H1 (cell line): ENCODE measurements around the gene F5. TPM values are rescaled to one million over a fixed set of nuclear protein-coding genes. Genes with fewer than 3 reads are reported as not detected.

ENCODE experiments used
- CTCF ChIA-PET: fragments of 300-600 bp; sonication (Branson Sonifier 250); formaldehyde crosslinking; loops from one replicate; lab custom pipeline; 2021; ENCODE audit not compliant: partially characterized antibody; lab: Charles Lee
- POLR2A ChIA-PET: fragments of 300-600 bp; sonication (Branson Sonifier 250); formaldehyde crosslinking; loops from one replicate; lab custom pipeline; 2021; ENCODE audit warnings: inconsistent platforms; ENCODE audit not compliant: partially characterized antibody; lab: Charles Lee
- DNase-seq, 2 experiments: peaks; one replicate each; pipeline versions ENCODE4 v3.0.0 to v3.0.0-alpha.2; 2010 to 2022; ENCODE audit warnings: low spot score in 2 of 2, low read depth in 1 of 2, mixed read lengths in 1 of 2
- FAIRE-seq: peaks from 2 replicates; lab custom pipeline; 2011; peaks lifted over from hg19 to GRCh38; lab: Jason Lieb, UNC
- H2AFZ ChIP-seq: 2 replicates; pipeline ENCODE4 v1.8.1; 2012; ENCODE audit warnings: low read length, inconsistent platforms
- H2AK5ac ChIP-seq: 2 replicates; pipeline ENCODE4 v1.6.1; 2013; ENCODE audit warnings: low read depth, low read length
- H2BK120ac ChIP-seq: replicated peaks from 2 replicates; pipeline ENCODE3; 2013; ENCODE audit warnings: low read depth, low read length, inconsistent platforms
- H2BK12ac ChIP-seq: 2 replicates; pipeline ENCODE4 v1.6.1; 2013; ENCODE audit warnings: low read depth, low read length
- H2BK15ac ChIP-seq: 2 replicates; pipeline ENCODE4 v1.6.1; 2013; ENCODE audit warnings: low read length
- H2BK20ac ChIP-seq: 2 replicates; pipeline ENCODE4 v1.6.1; 2013; ENCODE audit warnings: low read length
- H2BK5ac ChIP-seq: 2 replicates; pipeline ENCODE4 v1.6.1; 2013; ENCODE audit warnings: low read depth, low read length
- H3K14ac ChIP-seq: 2 replicates; pipeline ENCODE4 v1.6.1; 2013; ENCODE audit warnings: inconsistent platforms; ENCODE audit not compliant: insufficient read length
- H3K18ac ChIP-seq: 2 replicates; pipeline ENCODE4 v1.6.1; 2013; ENCODE audit warnings: low read length; ENCODE audit errors: extremely low read depth
- H3K23ac ChIP-seq: 2 replicates; pipeline ENCODE4 v1.6.1; 2013; ENCODE audit warnings: inconsistent platforms; ENCODE audit not compliant: insufficient read length
- H3K23me2 ChIP-seq: 2 replicates; pipeline ENCODE4 v1.6.1; 2013; ENCODE audit warnings: low read depth, low read length
- H3K27ac ChIP-seq: 2 replicates; pipeline ENCODE4 v1.6.1; 2011; ENCODE audit warnings: low read depth, low read length, inconsistent platforms
- H3K27me3 ChIP-seq, 4 experiments: replicated peaks in 1 of 4; 1 replicate in 1 of 4; 2 replicates in 3 of 4; pipeline versions ENCODE4 v1.6.1 to v1.8.1; 2011 to 2013; ENCODE audit warnings: low read length in 3 of 4, mild to moderate bottlenecking in 3 of 4, inconsistent platforms in 2 of 4, mixed read lengths in 2 of 4, moderate library complexity in 1 of 4; ENCODE audit not compliant: control insufficient read depth in 3 of 4, insufficient read depth in 3 of 4; ENCODE audit errors: extremely low read depth in 1 of 4
- H3K36me3 ChIP-seq, 4 experiments: 2 replicates each; pipeline versions ENCODE4 v1.6.1 to v1.8.1; 2011 to 2013; ENCODE audit warnings: mild to moderate bottlenecking in 4 of 4, low read length in 3 of 4, moderate library complexity in 2 of 4, control low read depth in 1 of 4, inconsistent platforms in 1 of 4; ENCODE audit not compliant: insufficient read depth in 4 of 4, control insufficient read depth in 2 of 4
- H3K4ac ChIP-seq: replicated peaks from 2 replicates; pipeline ENCODE3; 2013; ENCODE audit warnings: low read length, low read depth, mixed read lengths, inconsistent platforms; ENCODE audit not compliant: insufficient read length
- H3K4me1 ChIP-seq, 4 experiments: replicated peaks in 1 of 4; 1 replicate in 1 of 4; 2 replicates in 3 of 4; pipeline versions ENCODE4 v1.6.1 to v1.8.1; 2011 to 2013; ENCODE audit warnings: low read length in 3 of 4, inconsistent platforms in 2 of 4, mixed read lengths in 1 of 4; ENCODE audit not compliant: insufficient read depth in 4 of 4, control insufficient read depth in 3 of 4
- H3K4me2 ChIP-seq, 2 experiments: 2 replicates each; pipeline versions ENCODE4 v1.6.1 to v1.8.1; 2011 to 2013; ENCODE audit warnings: low read depth in 2 of 2, low read length in 2 of 2, control low read depth in 1 of 2, inconsistent platforms in 1 of 2, mild to moderate bottlenecking in 1 of 2; ENCODE audit not compliant: insufficient read depth in 1 of 2
- H3K4me3 ChIP-seq, 4 experiments: fragments of 200-600, 300-600 bp in 1 of 4; sonication (generic), shearing (Covaris generic), sonication (Bioruptor Twin) in 1 of 4; 2 replicates each; pipeline versions ENCODE4 v1.5.1 to v1.8.1; 2011 to 2016; ENCODE audit warnings: low read length in 4 of 4, low read depth in 3 of 4, control low read depth in 2 of 4, inconsistent platforms in 2 of 4, mild to moderate bottlenecking in 2 of 4, mixed read lengths in 1 of 4, moderate library complexity in 1 of 4; ENCODE audit not compliant: insufficient read depth in 2 of 4; ENCODE audit errors: extremely low read depth in 1 of 4
- H3K56ac ChIP-seq: replicated peaks from 2 replicates; pipeline ENCODE3; 2013; ENCODE audit warnings: low read depth, mild to moderate bottlenecking, mixed read lengths, low read length, inconsistent platforms; ENCODE audit not compliant: insufficient read length
- H3K79me1 ChIP-seq: 2 replicates; pipeline ENCODE4 v1.6.1; 2013; ENCODE audit warnings: low read depth, low read length, control low read depth
- H3K79me2 ChIP-seq, 2 experiments: 2 replicates each; pipeline versions ENCODE4 v1.6.1 to v1.8.1; 2012 to 2013; ENCODE audit warnings: low read length in 2 of 2, mild to moderate bottlenecking in 2 of 2, inconsistent platforms in 1 of 2; ENCODE audit not compliant: insufficient read depth in 2 of 2, control insufficient read depth in 1 of 2
- H3K9ac ChIP-seq, 4 experiments: replicated peaks in 1 of 4; 1 replicate in 1 of 4; 2 replicates in 3 of 4; pipeline versions ENCODE4 v1.6.1 to v1.8.1; 2011 to 2013; ENCODE audit warnings: low read depth in 3 of 4, low read length in 3 of 4, control low read depth in 2 of 4, mild to moderate bottlenecking in 2 of 4, moderate library complexity in 2 of 4, inconsistent platforms in 1 of 4; ENCODE audit errors: extremely low read depth in 1 of 4
- H3K9me3 ChIP-seq, 2 experiments: 2 replicates each; pipeline versions ENCODE4 v1.6.1 to v1.8.1; 2012 to 2013; ENCODE audit warnings: mild to moderate bottlenecking in 2 of 2, moderate library complexity in 2 of 2, control low read depth in 1 of 2, inconsistent platforms in 1 of 2, low read depth in 1 of 2, low read length in 1 of 2, mixed read lengths in 1 of 2; ENCODE audit not compliant: insufficient read depth in 2 of 2
- H4K20me1 ChIP-seq, 2 experiments: replicated peaks in 1 of 2; 2 replicates each; pipeline versions ENCODE3 to v1.8.1; 2011 to 2013; ENCODE audit warnings: inconsistent platforms in 2 of 2, low read length in 2 of 2, mild to moderate bottlenecking in 1 of 2; ENCODE audit not compliant: insufficient read depth in 2 of 2, control insufficient read depth in 1 of 2
- H4K5ac ChIP-seq: 2 replicates; pipeline ENCODE4 v1.6.1; 2013; ENCODE audit warnings: low read length, low read depth, mixed read lengths, inconsistent platforms; ENCODE audit not compliant: insufficient read length
- H4K8ac ChIP-seq: 2 replicates; pipeline ENCODE4 v1.8.0; 2013; ENCODE audit warnings: mild to moderate bottlenecking, moderate library complexity, low read length, inconsistent platforms; ENCODE audit not compliant: insufficient read depth; ENCODE audit errors: extremely low read depth
- H4K91ac ChIP-seq: replicated peaks from 2 replicates; pipeline ENCODE3; 2013; ENCODE audit warnings: low read length, mixed read lengths, inconsistent platforms; ENCODE audit not compliant: insufficient read length
- FOSL1 ChIP-seq: IDR thresholded peaks from 2 replicates; pipeline ENCODE4 v1.6.1; 2011; ENCODE audit warnings: mild to moderate bottlenecking, low read depth, low read length, moderate library complexity; ENCODE audit not compliant: insufficient read depth
- MAFK ChIP-seq: IDR thresholded peaks from 2 replicates; pipeline ENCODE4 v1.6.1; 2012; ENCODE audit warnings: low read depth, mild to moderate bottlenecking, improper control_type of control experiment, low read length
- RNF2 ChIP-seq: fragments of 200-900, 300-1000 bp; sonication (generic); IDR thresholded peaks from 2 replicates; pipeline ENCODE4 v1.7.1; 2016; ENCODE audit warnings: borderline replicate concordance, low read depth, mild to moderate bottlenecking, antibody characterized with exemption, low read length; ENCODE audit not compliant: poor library complexity, severe bottlenecking; ENCODE audit errors: missing control alignments
- TBP ChIP-seq: IDR thresholded peaks from 2 replicates; pipeline ENCODE4 v1.6.1; 2011; ENCODE audit warnings: low read depth, low read length, improper control_type of control experiment
- YY1 ChIP-seq: IDR thresholded peaks from 2 replicates; pipeline ENCODE4 v1.6.1; 2011; ENCODE audit warnings: low read depth, mild to moderate bottlenecking, low read length
- WGBS, 2 experiments: shearing (Covaris generic) in 1 of 2; methylation state at CpG; one replicate each; pipeline versions ENCODE4 v1.1.6 to v1.1.7; 2013 to 2015; ENCODE audit warnings: low lambda C conversion rate in 2 of 2, mixed read lengths in 2 of 2, inconsistent platforms in 1 of 2, low coverage in 1 of 2, missing lambda C conversion rate in 1 of 2; ENCODE audit not compliant: insufficient replicate concordance in 2 of 2, insufficient coverage in 1 of 2, insufficient read length in 1 of 2; ENCODE audit errors: extremely low coverage in 1 of 2, missing lambda C conversion rate in 1 of 2; 5-methylcytosine and 5-hydroxymethylcytosine counted together
- polyA plus RNA-seq, 7 experiments: library from polyadenylated mRNA; depleted of rRNA in 3 of 7; stranded (reverse) in 5 of 7; unstranded in 2 of 7; fragments of >200 nt in 5 of 7; fragments of 200-250 nt in 2 of 7; gene quantifications; 1 replicate in 5 of 7; 2 replicates in 1 of 7; 4 replicates in 1 of 7; pipeline versions ENCODE4 v1.2.1 to v1.2.3, GENCODE V29; 2011 to 2013; ENCODE audit warnings: missing spikeins in 2 of 7, mixed read lengths in 2 of 7
- total RNA-seq: library from RNA; stranded (reverse); fragmentation: NEBNext Ultra II Directional; extraction: Animal tissue kit (Norgen Biotek cat#: 25700); gene quantifications from 2 replicates; pipeline ENCODE4 v1.2.1, GENCODE V29; 2021
- TF ChIP-seq, protein P1 (sequence below): IDR thresholded peaks from 2 replicates; pipeline ENCODE4 v1.6.1; 2012; ENCODE audit warnings: low read length, inconsistent platforms
- TF ChIP-seq, protein P2 (sequence below), 3 experiments: IDR thresholded peaks; 1 replicate in 2 of 3; 2 replicates in 1 of 3; pipeline versions ENCODE4 v1.5.1 to v1.6.1; 2011; ENCODE audit warnings: low read length in 3 of 3, mild to moderate bottlenecking in 3 of 3, inconsistent platforms in 2 of 3, low read depth in 1 of 3, moderate library complexity in 1 of 3; ENCODE audit not compliant: insufficient read depth in 1 of 3; ENCODE audit errors: control extremely low read depth in 1 of 3
- TF ChIP-seq, protein P3 (sequence below): IDR thresholded peaks from 2 replicates; pipeline ENCODE4 v1.6.1; 2011; ENCODE audit warnings: low read length, improper control_type of control experiment

Gene F5
- total and polyA plus RNA-seq, 2 of the 8 experiments (the other 6 are each of a cell fraction or from before 2014, with no cell fraction given): 0.04 to 0.06 TPM

DNA sequence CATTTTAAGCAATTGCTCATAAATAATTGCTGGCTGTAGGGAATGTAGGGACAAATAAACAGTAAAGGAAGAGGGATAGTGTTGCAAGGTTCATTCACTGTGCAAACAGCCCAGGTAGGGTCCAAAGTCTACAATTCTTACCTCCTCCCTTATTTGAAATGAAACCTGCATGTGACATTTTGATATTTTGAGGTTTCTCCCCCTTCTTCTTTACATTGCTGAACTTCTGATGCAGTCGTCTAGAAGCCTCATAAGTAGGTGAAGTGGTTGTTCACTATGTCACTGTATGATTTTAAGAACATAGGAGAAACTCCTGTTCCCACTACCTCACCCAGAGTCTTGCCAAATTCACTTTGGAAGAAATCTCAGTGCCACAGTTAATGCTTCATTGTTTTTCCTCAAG is 16.1 kb downstream of the F5 start:
- H3K27ac ChIP-seq: no peak overlapping the region
- H2BK15ac ChIP-seq: no peak overlapping the region
- H3K4me3 ChIP-seq: no peak overlapping the region
- no peak overlapping the region for H3K23ac ChIP-seq
- H2BK12ac ChIP-seq: no peak overlapping the region
- H2AK5ac ChIP-seq: no peak overlapping the region
- no peak overlapping the region for H2BK20ac ChIP-seq
- no peak overlapping the region for H3K56ac ChIP-seq
- H4K5ac ChIP-seq: no peak overlapping the region
- no peaks in the 10 kb centered on the region for H4K20me1 ChIP-seq
- H2AFZ ChIP-seq: no peak overlapping the region
- ChIA-PET POLR2A (no interaction called here), CTCF (interaction anchor here (1.8 kb wide), 1 partner anchor 32 kb away, joined by 5 read pairs; no protein-coding TSS in a partner anchor)
- DNase-seq (no peak), FAIRE-seq (no peak)
- H3K4ac ChIP-seq: no peak overlapping the region
- TF ChIP-seq YY1 (no peak), MAFK (no peak), RNF2 (no peak), TBP (no peak), FOSL1 (no peak)
- TF ChIP-seq, protein P1, sequence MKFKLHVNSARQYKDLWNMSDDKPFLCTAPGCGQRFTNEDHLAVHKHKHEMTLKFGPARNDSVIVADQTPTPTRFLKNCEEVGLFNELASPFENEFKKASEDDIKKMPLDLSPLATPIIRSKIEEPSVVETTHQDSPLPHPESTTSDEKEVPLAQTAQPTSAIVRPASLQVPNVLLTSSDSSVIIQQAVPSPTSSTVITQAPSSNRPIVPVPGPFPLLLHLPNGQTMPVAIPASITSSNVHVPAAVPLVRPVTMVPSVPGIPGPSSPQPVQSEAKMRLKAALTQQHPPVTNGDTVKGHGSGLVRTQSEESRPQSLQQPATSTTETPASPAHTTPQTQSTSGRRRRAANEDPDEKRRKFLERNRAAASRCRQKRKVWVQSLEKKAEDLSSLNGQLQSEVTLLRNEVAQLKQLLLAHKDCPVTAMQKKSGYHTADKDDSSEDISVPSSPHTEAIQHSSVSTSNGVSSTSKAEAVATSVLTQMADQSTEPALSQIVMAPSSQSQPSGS: no peak
- TF ChIP-seq, protein P2, sequence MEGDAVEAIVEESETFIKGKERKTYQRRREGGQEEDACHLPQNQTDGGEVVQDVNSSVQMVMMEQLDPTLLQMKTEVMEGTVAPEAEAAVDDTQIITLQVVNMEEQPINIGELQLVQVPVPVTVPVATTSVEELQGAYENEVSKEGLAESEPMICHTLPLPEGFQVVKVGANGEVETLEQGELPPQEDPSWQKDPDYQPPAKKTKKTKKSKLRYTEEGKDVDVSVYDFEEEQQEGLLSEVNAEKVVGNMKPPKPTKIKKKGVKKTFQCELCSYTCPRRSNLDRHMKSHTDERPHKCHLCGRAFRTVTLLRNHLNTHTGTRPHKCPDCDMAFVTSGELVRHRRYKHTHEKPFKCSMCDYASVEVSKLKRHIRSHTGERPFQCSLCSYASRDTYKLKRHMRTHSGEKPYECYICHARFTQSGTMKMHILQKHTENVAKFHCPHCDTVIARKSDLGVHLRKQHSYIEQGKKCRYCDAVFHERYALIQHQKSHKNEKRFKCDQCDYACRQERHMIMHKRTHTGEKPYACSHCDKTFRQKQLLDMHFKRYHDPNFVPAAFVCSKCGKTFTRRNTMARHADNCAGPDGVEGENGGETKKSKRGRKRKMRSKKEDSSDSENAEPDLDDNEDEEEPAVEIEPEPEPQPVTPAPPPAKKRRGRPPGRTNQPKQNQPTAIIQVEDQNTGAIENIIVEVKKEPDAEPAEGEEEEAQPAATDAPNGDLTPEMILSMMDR (IDR thresholded peaks at IDR 0.05; ENCODE audit: control extremely low read depth in 1 of 3, insufficient read depth in 1 of 3, low read depth in 1 of 3, low read length in 3 of 3): no peak
- TF ChIP-seq, protein P3, sequence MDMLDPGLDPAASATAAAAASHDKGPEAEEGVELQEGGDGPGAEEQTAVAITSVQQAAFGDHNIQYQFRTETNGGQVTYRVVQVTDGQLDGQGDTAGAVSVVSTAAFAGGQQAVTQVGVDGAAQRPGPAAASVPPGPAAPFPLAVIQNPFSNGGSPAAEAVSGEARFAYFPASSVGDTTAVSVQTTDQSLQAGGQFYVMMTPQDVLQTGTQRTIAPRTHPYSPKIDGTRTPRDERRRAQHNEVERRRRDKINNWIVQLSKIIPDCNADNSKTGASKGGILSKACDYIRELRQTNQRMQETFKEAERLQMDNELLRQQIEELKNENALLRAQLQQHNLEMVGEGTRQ: no peak
- no peak overlapping the region for H2BK5ac ChIP-seq
- 67% methylated on average over 1 of the region's 1 CpG; no CpG with 5 or more reads in 1 of the 2 experiments for WGBS, 2 experiments
- no peaks in the 10 kb centered on the region for H3K36me3 ChIP-seq
- H3K23me2 ChIP-seq: no peaks in the 10 kb centered on the region
- H4K91ac ChIP-seq: no peak overlapping the region
- H3K9ac ChIP-seq: no peak overlapping the region
- no peaks in the 10 kb centered on the region for H3K27me3 ChIP-seq
- no peaks in the 10 kb centered on the region for H3K4me1 ChIP-seq
- no peak overlapping the region for H4K8ac ChIP-seq
- no peak overlapping the region for H2BK120ac ChIP-seq
- H3K4me2 ChIP-seq: no peak overlapping the region
- no peaks in the 10 kb centered on the region for H3K79me1 ChIP-seq
- no peaks in the 10 kb centered on the region for H3K79me2 ChIP-seq
- H3K18ac ChIP-seq: no peak overlapping the region
- H3K9me3 ChIP-seq: no peaks in the 10 kb centered on the region
- no peak overlapping the region for H3K14ac ChIP-seq
